HEK293 (cell line): ENCODE data around the gene PRR22.

Experiments
- GLI4 ChIP-seq: fragments of 450-650 bp; formaldehyde crosslinking; IDR thresholded peaks from 2 replicates; pipeline ENCODE4 v1.5.1; 2016; ENCODE audit warnings: missing biosample characterization, missing genetic modification characterization
- ZBTB21 ChIP-seq: fragments of 450-650 bp; formaldehyde crosslinking; IDR thresholded peaks from 2 replicates; pipeline ENCODE4 v1.5.1; 2017; ENCODE audit warnings: missing biosample characterization, missing genetic modification characterization
- ZBTB8A ChIP-seq: fragments of 450-650 bp; formaldehyde crosslinking; IDR thresholded peaks from 2 replicates; pipeline ENCODE4 v1.5.1; 2016; ENCODE audit warnings: missing biosample characterization, missing genetic modification characterization
- ZIC2 ChIP-seq: fragments of 450-650 bp; formaldehyde crosslinking; IDR thresholded peaks from 2 replicates; pipeline ENCODE4 v1.5.1; 2016; ENCODE audit warnings: missing biosample characterization, missing genetic modification characterization
- ZNF133 ChIP-seq: fragments of 450-650 bp; formaldehyde crosslinking; IDR thresholded peaks from 2 replicates; pipeline ENCODE4 v1.5.1; 2016; ENCODE audit warnings: missing biosample characterization, missing genetic modification characterization
- ZNF138 ChIP-seq: fragments of 450-650 bp; formaldehyde crosslinking; IDR thresholded peaks from 2 replicates; pipeline ENCODE4 v1.5.1; 2016; ENCODE audit warnings: missing biosample characterization, missing genetic modification characterization, borderline replicate concordance
- ZNF48 ChIP-seq: fragments of 450-650 bp; formaldehyde crosslinking; IDR thresholded peaks from 2 replicates; pipeline ENCODE4 v1.5.1; 2016; ENCODE audit warnings: missing biosample characterization, missing genetic modification characterization
- TF ChIP-seq, protein P1 (sequence below): fragments of 450-650 bp; formaldehyde crosslinking; conservative IDR thresholded peaks from 2 replicates; pipeline ENCODE4 v1.5.1; 2016; ENCODE audit warnings: low read depth, missing biosample characterization, missing genetic modification characterization
- TF ChIP-seq, protein P2 (sequence below): fragments of 450-650 bp; formaldehyde crosslinking; IDR thresholded peaks from 2 replicates; pipeline ENCODE4 v1.5.1; 2016; ENCODE audit warnings: missing biosample characterization, missing genetic modification characterization
- TF ChIP-seq, protein P3 (sequence below): fragments of 450-650 bp; formaldehyde crosslinking; IDR thresholded peaks from 2 replicates; pipeline ENCODE4 v1.5.1; 2016; ENCODE audit warnings: missing biosample characterization, missing genetic modification characterization

DNA sequence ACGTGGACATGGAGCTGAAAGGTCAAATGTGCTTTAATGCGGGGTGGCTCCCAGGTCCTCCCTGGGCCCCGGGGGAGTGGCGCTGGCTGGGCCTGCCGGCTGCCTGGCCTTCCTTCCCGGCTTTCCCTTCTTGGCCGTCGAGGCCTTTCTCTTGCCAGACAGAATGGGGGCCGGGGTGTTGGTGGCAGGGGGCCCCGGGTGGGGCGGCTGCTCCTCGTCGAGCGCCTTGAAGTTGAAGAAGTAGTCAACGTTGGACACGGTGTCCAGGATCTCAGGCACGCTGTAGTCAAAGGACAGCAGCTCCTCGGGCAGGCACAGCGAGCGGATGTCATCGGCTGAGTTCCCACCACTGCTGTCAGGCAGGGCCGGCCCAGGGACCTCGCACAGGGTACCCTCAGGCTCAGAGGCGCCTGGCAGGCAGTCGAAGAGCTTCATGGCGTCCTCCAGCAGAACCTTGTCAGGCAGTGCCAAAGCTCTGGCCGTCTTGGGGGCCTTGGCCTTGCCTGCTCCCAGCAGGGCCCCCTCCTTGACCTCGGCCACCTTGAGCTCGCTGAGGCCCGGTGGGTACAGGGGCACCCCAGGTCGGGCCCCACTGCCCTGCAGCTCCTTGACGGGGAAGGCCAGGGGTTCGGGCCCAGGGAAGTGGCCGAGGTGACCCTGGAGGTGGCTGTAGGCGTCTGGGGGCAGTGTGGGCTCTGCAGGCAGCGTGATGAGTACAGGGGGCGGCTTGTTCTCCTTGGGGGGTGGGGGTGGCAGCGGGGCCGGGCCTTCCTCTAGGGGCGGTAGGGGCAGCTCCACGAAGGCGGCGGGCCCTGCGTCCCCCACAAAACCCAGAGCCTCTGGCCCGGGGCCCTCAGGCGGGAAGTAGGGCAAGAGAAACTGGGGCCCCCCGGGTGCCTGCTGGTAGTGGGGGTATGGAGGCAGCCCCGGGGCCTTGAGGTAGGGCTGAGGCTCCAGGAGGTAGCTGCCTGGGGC lies 1.3 kb downstream of the PRR22 start:
- TF ChIP-seq, protein P1, sequence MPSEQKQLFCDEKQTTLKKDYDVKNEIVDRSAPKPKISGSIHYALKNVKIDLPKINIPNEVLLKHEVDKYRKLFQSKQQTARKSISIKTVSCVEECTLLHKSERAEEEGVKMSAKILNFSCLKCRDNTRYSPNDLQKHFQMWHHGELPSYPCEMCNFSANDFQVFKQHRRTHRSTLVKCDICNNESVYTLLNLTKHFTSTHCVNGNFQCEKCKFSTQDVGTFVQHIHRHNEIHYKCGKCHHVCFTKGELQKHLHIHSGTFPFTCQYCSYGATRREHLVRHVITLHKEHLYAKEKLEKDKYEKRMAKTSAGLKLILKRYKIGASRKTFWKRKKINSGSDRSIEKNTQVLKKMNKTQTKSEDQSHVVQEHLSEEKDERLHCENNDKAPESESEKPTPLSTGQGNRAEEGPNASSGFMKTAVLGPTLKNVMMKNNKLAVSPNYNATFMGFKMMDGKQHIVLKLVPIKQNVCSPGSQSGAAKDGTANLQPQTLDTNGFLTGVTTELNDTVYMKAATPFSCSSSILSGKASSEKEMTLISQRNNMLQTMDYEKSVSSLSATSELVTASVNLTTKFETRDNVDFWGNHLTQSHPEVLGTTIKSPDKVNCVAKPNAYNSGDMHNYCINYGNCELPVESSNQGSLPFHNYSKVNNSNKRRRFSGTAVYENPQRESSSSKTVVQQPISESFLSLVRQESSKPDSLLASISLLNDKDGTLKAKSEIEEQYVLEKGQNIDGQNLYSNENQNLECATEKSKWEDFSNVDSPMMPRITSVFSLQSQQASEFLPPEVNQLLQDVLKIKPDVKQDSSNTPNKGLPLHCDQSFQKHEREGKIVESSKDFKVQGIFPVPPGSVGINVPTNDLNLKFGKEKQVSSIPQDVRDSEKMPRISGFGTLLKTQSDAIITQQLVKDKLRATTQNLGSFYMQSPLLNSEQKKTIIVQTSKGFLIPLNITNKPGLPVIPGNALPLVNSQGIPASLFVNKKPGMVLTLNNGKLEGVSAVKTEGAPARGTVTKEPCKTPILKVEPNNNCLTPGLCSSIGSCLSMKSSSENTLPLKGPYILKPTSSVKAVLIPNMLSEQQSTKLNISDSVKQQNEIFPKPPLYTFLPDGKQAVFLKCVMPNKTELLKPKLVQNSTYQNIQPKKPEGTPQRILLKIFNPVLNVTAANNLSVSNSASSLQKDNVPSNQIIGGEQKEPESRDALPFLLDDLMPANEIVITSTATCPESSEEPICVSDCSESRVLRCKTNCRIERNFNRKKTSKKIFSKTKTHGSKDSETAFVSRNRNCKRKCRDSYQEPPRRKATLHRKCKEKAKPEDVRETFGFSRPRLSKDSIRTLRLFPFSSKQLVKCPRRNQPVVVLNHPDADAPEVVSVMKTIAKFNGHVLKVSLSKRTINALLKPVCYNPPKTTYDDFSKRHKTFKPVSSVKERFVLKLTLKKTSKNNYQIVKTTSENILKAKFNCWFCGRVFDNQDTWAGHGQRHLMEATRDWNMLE: no peak
- TF ChIP-seq, protein P2, sequence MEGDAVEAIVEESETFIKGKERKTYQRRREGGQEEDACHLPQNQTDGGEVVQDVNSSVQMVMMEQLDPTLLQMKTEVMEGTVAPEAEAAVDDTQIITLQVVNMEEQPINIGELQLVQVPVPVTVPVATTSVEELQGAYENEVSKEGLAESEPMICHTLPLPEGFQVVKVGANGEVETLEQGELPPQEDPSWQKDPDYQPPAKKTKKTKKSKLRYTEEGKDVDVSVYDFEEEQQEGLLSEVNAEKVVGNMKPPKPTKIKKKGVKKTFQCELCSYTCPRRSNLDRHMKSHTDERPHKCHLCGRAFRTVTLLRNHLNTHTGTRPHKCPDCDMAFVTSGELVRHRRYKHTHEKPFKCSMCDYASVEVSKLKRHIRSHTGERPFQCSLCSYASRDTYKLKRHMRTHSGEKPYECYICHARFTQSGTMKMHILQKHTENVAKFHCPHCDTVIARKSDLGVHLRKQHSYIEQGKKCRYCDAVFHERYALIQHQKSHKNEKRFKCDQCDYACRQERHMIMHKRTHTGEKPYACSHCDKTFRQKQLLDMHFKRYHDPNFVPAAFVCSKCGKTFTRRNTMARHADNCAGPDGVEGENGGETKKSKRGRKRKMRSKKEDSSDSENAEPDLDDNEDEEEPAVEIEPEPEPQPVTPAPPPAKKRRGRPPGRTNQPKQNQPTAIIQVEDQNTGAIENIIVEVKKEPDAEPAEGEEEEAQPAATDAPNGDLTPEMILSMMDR (tag by site-specific recombination): no peak
- TF ChIP-seq GLI4 (tag by site-specific recombination) (no peak), ZNF48 (no peak), ZBTB21 (tag by site-specific recombination) (no peak), ZNF133 (tag by site-specific recombination) (no peak), ZIC2 (tag by site-specific recombination) (no peak), ZNF138 (tag by site-specific recombination) (no peak), ZBTB8A (tag by site-specific recombination) (no peak)
- TF ChIP-seq, protein P3, sequence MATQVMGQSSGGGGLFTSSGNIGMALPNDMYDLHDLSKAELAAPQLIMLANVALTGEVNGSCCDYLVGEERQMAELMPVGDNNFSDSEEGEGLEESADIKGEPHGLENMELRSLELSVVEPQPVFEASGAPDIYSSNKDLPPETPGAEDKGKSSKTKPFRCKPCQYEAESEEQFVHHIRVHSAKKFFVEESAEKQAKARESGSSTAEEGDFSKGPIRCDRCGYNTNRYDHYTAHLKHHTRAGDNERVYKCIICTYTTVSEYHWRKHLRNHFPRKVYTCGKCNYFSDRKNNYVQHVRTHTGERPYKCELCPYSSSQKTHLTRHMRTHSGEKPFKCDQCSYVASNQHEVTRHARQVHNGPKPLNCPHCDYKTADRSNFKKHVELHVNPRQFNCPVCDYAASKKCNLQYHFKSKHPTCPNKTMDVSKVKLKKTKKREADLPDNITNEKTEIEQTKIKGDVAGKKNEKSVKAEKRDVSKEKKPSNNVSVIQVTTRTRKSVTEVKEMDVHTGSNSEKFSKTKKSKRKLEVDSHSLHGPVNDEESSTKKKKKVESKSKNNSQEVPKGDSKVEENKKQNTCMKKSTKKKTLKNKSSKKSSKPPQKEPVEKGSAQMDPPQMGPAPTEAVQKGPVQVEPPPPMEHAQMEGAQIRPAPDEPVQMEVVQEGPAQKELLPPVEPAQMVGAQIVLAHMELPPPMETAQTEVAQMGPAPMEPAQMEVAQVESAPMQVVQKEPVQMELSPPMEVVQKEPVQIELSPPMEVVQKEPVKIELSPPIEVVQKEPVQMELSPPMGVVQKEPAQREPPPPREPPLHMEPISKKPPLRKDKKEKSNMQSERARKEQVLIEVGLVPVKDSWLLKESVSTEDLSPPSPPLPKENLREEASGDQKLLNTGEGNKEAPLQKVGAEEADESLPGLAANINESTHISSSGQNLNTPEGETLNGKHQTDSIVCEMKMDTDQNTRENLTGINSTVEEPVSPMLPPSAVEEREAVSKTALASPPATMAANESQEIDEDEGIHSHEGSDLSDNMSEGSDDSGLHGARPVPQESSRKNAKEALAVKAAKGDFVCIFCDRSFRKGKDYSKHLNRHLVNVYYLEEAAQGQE: no peak
